Smooth muscle cell (in vitro differentiated cells): ENCODE results near the gene CFAP210. TPM values are rescaled to one million over a fixed set of nuclear protein-coding genes. Genes with fewer than 3 reads are reported as not detected.

ENCODE experiments used
- DNase-seq: peaks from one replicate; lab custom pipeline; 2025; ENCODE audit not compliant: unreplicated experiment; lab: John Stamatoyannopoulos, UW
- H2AFZ ChIP-seq: fragments of 200-600 bp; sonication (generic); 2 replicates; pipeline ENCODE4 v1.6.0; 2016; ENCODE audit warnings: antibody characterized with exemption, low read depth, mild to moderate bottlenecking
- H3F3A ChIP-seq: fragments of 200-600 bp; sonication (generic); 2 replicates; pipeline ENCODE4 v1.6.0; 2017; ENCODE audit warnings: antibody characterized with exemption, low read depth
- H3K27ac ChIP-seq: fragments of 200-600 bp; sonication (generic); 2 replicates; pipeline ENCODE4 v1.5.1; 2016; ENCODE audit warnings: low read depth, mild to moderate bottlenecking
- H3K27me3 ChIP-seq: fragments of 200-600 bp; sonication (generic); 2 replicates; pipeline ENCODE4 v1.6.1; 2016; ENCODE audit warnings: low read depth, mild to moderate bottlenecking
- H3K36me3 ChIP-seq: fragments of 200-600 bp; sonication (generic); 2 replicates; pipeline ENCODE4 v1.5.1; 2016; ENCODE audit warnings: low read depth
- H3K4me1 ChIP-seq: fragments of 200-600 bp; sonication (generic); 2 replicates; pipeline ENCODE4 v1.5.1; 2016; ENCODE audit warnings: low read depth
- H3K4me2 ChIP-seq: fragments of 200-600 bp; sonication (generic); 2 replicates; pipeline ENCODE4 v1.6.0; 2016; ENCODE audit warnings: mild to moderate bottlenecking
- H3K4me3 ChIP-seq: fragments of 200-600 bp; sonication (generic); 2 replicates; pipeline ENCODE4 v1.5.1; 2016; ENCODE audit warnings: mild to moderate bottlenecking
- H3K79me2 ChIP-seq: fragments of 200-600 bp; sonication (generic); 2 replicates; pipeline ENCODE4 v1.6.0; 2016; ENCODE audit warnings: low read depth, mild to moderate bottlenecking
- H3K9ac ChIP-seq: fragments of 200-600 bp; sonication (generic); 2 replicates; pipeline ENCODE4 v1.6.0; 2016; ENCODE audit warnings: low read depth
- H3K9me3 ChIP-seq: fragments of 200-600 bp; sonication (generic); replicated peaks from 2 replicates; pipeline ENCODE4 v1.5.1; 2016; ENCODE audit warnings: low read depth
- H4K20me1 ChIP-seq: fragments of 200-600 bp; sonication (generic); 2 replicates; pipeline ENCODE4 v1.6.0; 2016; ENCODE audit warnings: low read depth
- WGBS: methylation state at CpG from one replicate; pipeline ENCODE4 v1.1.7; 2016; ENCODE audit warnings: low lambda C conversion rate; 5-methylcytosine and 5-hydroxymethylcytosine counted together
- polyA plus RNA-seq: library from polyadenylated mRNA; unstranded; fragments of >200 nt; fragmentation: Nextera tagmentation; extraction: Ambion mirVana; gene quantifications from 2 replicates; pipeline ENCODE4 v1.2.1, GENCODE V29; 2016
- total RNA-seq: library from RNA; depleted of rRNA; stranded (reverse); fragments of >200 nt; gene quantifications from 2 replicates; pipeline ENCODE4 v1.2.3, GENCODE V29; 2014
- TF ChIP-seq, protein P1 (sequence below): fragments of 200-600 bp; sonication (generic); IDR thresholded peaks from 2 replicates; pipeline ENCODE4 v1.5.1; 2017; ENCODE audit warnings: borderline replicate concordance, mild to moderate bottlenecking, antibody characterized with exemption; ENCODE audit not compliant: insufficient read depth, poor library complexity, severe bottlenecking

Gene CFAP210
- total and polyA plus RNA-seq, 2 experiments from 2014 or later: 0.13 TPM; not detected in 1

DNA sequence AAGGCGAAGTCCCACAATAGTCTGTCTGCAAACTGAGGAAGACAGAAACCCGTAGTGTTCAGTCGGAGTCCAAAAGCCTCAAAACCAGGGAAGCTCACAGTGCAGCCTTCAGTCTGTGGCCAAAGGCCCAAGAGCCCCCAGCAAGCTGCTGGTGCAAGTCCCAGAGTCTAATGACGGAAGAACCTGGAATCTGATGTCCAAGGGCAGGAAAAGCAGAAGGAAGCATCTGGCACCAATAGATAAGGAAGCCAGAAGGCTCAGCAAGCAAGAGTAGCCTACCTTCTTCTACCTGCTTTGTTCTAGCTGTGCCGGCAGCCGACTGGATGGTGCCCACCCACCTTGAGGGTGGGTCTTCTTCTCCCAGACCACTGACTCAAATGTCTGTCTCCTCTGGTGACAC, 21.8 kb downstream of the CFAP210 start:
- no peaks in the 10 kb centered on the region for H3F3A ChIP-seq
- no peaks in the 10 kb centered on the region for H3K27me3 ChIP-seq
- H3K79me2 ChIP-seq: no peaks in the 10 kb centered on the region
- peaks cover 4% of the 10 kb centered on the region for H3K4me1 ChIP-seq
- H2AFZ ChIP-seq: no peak overlapping the region
- no peak overlapping the region for H3K4me2 ChIP-seq
- TF ChIP-seq, protein P1, sequence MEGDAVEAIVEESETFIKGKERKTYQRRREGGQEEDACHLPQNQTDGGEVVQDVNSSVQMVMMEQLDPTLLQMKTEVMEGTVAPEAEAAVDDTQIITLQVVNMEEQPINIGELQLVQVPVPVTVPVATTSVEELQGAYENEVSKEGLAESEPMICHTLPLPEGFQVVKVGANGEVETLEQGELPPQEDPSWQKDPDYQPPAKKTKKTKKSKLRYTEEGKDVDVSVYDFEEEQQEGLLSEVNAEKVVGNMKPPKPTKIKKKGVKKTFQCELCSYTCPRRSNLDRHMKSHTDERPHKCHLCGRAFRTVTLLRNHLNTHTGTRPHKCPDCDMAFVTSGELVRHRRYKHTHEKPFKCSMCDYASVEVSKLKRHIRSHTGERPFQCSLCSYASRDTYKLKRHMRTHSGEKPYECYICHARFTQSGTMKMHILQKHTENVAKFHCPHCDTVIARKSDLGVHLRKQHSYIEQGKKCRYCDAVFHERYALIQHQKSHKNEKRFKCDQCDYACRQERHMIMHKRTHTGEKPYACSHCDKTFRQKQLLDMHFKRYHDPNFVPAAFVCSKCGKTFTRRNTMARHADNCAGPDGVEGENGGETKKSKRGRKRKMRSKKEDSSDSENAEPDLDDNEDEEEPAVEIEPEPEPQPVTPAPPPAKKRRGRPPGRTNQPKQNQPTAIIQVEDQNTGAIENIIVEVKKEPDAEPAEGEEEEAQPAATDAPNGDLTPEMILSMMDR: no peak
- no peak for DNase-seq
- H3K36me3 ChIP-seq: no peaks in the 10 kb centered on the region
- no peak overlapping the region for H3K9ac ChIP-seq
- H4K20me1 ChIP-seq: no peaks in the 10 kb centered on the region
- no peak overlapping the region for H3K27ac ChIP-seq
- H3K4me3 ChIP-seq: no peak overlapping the region
- WGBS: 90% methylated on average over 6 of the region's 6 CpGs
- no peaks in the 10 kb centered on the region for H3K9me3 ChIP-seq

DNA sequence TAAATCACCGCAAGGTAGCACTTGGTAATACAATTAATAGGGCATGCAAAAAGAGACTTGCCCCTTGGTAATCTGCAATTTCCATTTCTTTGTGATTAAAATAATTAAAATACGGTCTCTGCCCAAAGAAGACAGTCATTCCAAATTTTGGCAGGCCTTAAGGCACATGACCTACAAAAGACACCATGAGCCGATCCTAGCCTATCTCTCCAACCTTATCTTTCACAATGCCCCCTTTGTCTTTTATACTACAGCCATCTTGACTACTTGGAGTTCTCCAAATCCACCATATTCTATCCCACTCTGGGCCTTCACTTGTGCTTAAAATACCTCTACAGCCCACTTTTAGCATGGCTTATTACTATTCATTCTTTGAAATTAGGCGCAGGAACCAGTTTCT, 23.3 kb downstream of the CFAP210 start:
- H3K36me3 ChIP-seq: no peaks in the 10 kb centered on the region
- TF ChIP-seq, protein P1: no peak
- H3F3A ChIP-seq: no peaks in the 10 kb centered on the region
- DNase-seq: no peak
- H3K9me3 ChIP-seq: no peaks in the 10 kb centered on the region
- no peak overlapping the region for H3K4me3 ChIP-seq
- H4K20me1 ChIP-seq: no peaks in the 10 kb centered on the region
- 98% methylated on average over 4 of the region's 4 CpGs for WGBS
- H3K9ac ChIP-seq: no peak overlapping the region
- H3K4me1 ChIP-seq: no peaks in the 10 kb centered on the region
- H3K27me3 ChIP-seq: no peaks in the 10 kb centered on the region
- no peaks in the 10 kb centered on the region for H3K79me2 ChIP-seq
- H3K27ac ChIP-seq: no peak overlapping the region
- no peak overlapping the region for H3K4me2 ChIP-seq
- H2AFZ ChIP-seq: no peak overlapping the region

DNA sequence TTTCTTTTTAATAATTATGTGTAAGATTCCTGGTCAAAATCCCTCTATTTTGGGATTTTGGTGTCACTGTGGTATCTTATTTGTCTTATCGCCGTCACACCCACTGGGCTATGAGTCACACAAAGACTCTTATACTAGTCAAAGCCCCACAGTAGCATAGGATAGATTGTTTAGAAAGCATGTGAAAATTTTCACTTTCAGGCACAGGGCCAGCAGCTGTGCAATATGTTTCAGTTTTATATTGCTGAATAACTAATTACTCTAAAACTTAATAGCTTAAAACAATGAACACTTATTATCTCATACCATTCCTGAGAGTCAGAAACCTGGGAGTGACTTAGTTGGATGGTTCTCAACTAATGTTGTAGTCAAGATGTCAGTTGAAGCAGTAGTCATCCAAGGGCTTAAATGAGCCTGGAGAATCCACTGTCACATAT, 24.0 kb downstream of the CFAP210 start:
- no peak overlapping the region for H3K27ac ChIP-seq
- no peaks in the 10 kb centered on the region for H3K79me2 ChIP-seq
- H4K20me1 ChIP-seq: no peaks in the 10 kb centered on the region
- no peak overlapping the region for H3K4me3 ChIP-seq
- H3K9me3 ChIP-seq: no peaks in the 10 kb centered on the region
- no peaks in the 10 kb centered on the region for H3K27me3 ChIP-seq
- H3K4me1 ChIP-seq: no peaks in the 10 kb centered on the region
- H3K9ac ChIP-seq: no peak overlapping the region
- DNase-seq: no peak
- TF ChIP-seq, protein P1: no peak
- H3K4me2 ChIP-seq: no peak overlapping the region
- no peaks in the 10 kb centered on the region for H3F3A ChIP-seq
- 45% methylated on average over 2 of the region's 2 CpGs for WGBS
- H3K36me3 ChIP-seq: no peaks in the 10 kb centered on the region
- H2AFZ ChIP-seq: no peak overlapping the region

DNA sequence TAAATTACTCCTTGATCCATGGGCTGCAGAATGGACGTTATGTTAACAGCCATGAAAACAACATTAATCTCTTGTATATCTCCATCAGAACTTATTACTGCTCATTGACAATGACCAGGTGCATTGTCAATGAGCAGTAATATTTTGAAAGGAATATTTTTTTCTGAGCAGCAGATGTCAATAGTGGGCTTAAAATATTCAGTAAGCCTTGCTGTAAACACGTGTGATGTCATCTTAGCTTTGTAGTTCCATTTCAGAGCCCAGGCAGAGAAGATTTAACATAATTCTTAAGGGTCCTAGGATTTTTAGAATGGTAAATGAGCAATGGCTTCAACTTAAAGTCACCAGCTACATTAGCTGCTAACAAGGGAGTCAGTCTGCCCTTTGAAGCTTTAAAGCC, 26.6 kb downstream of the CFAP210 start:
- peaks cover 3% of the 10 kb centered on the region for H3F3A ChIP-seq
- no peaks in the 10 kb centered on the region for H3K4me1 ChIP-seq
- no peak overlapping the region for H3K4me2 ChIP-seq
- H3K4me3 ChIP-seq: no peak overlapping the region
- 40% methylated on average over 2 of the region's 2 CpGs for WGBS
- no peaks in the 10 kb centered on the region for H4K20me1 ChIP-seq
- H3K27ac ChIP-seq: no peak overlapping the region
- no peaks in the 10 kb centered on the region for H3K9me3 ChIP-seq
- H3K9ac ChIP-seq: no peak overlapping the region
- no peaks in the 10 kb centered on the region for H3K36me3 ChIP-seq
- no peaks in the 10 kb centered on the region for H3K27me3 ChIP-seq
- DNase-seq: no peak
- H3K79me2 ChIP-seq: no peaks in the 10 kb centered on the region
- TF ChIP-seq, protein P1: no peak
- no peak overlapping the region for H2AFZ ChIP-seq
